GM12878 (cell line): Measurements from ENCODE around the gene SLC12A2. TPM values are rescaled to one million over a fixed set of nuclear protein-coding genes. Genes with fewer than 3 reads are reported as not detected.

Experiments used
- ATAC-seq: fragments of 200-7000 bp; cut with Tn5 transposase; 3 replicates; pipeline ENCODE4 v1.9.1; 2020; ENCODE audit warnings: mild to moderate bottlenecking, moderate library complexity
- BruUV-seq: library from RNA; stranded (reverse); fragments of 400-500 nt; replicated peaks from 2 replicates; lab custom pipeline; 2021; lab: Mats Ljungman, UMichigan
- CTCF ChIA-PET: fragments of 300-600 bp; sonication (Branson Sonifier 250); formaldehyde crosslinking; extraction: SDS; loops from one replicate; lab custom pipeline; 2021; ENCODE audit warnings: inconsistent platforms; lab: Yijun Ruan, JAX
- POLR2A ChIA-PET: fragments of 350-600 bp; formaldehyde crosslinking; extraction: SDS; loops from one replicate; lab custom pipeline; 2021; ENCODE audit warnings: inconsistent platforms; lab: Charles Lee
- RAD21 ChIA-PET: fragments of 300-600 bp; sonication (Branson Sonifier 250); formaldehyde crosslinking; loops from one replicate; lab custom pipeline; 2023; ENCODE audit warnings: antibody characterized with exemption; ENCODE audit not compliant: unreplicated experiment; lab: Charles Lee
- SMC1A ChIA-PET: fragments of 300-600 bp; sonication (Branson Sonifier 250); formaldehyde crosslinking; loops from one replicate; lab custom pipeline; 2023; ENCODE audit not compliant: unreplicated experiment, uncharacterized antibody; lab: Charles Lee
- DNase-seq: peaks from one replicate; pipeline ENCODE4 v3.0.0-alpha.2; 2011; ENCODE audit warnings: low read depth, low spot score
- FAIRE-seq: peaks from 3 replicates; lab custom pipeline; 2011; peaks lifted over from hg19 to GRCh38; lab: Jason Lieb, UNC
- H2AFZ ChIP-seq: 2 replicates; pipeline ENCODE4 v1.6.0; 2011; ENCODE audit warnings: low read depth, low read length, control low read depth; ENCODE audit not compliant: control insufficient read depth
- H3K27ac ChIP-seq: 2 replicates; pipeline ENCODE4 v1.5.1; 2011; ENCODE audit warnings: control low read depth; ENCODE audit not compliant: control insufficient read depth, insufficient read depth
- H3K27me3 ChIP-seq, 2 experiments: replicated peaks in 1 of 2; 2 replicates each; pipeline versions ENCODE4 v1.6.0 to v1.6.1; 2011; ENCODE audit warnings: low read length in 1 of 2; ENCODE audit not compliant: control insufficient read depth in 2 of 2, insufficient read depth in 2 of 2
- H3K36me3 ChIP-seq, 2 experiments: 2 replicates each; pipeline ENCODE4 v1.5.1; 2011; ENCODE audit warnings: low read length in 1 of 2; ENCODE audit not compliant: control insufficient read depth in 2 of 2, insufficient read depth in 2 of 2
- H3K4me1 ChIP-seq: 2 replicates; pipeline ENCODE4 v1.6.1; 2011; ENCODE audit warnings: mild to moderate bottlenecking, low read length, moderate library complexity, mixed read lengths; ENCODE audit not compliant: control insufficient read depth, insufficient read depth
- H3K4me2 ChIP-seq: 2 replicates; pipeline ENCODE4 v1.6.0; 2011; ENCODE audit warnings: control low read depth; ENCODE audit not compliant: control insufficient read depth, insufficient read depth
- H3K4me3 ChIP-seq: fragments of 200-600 bp; sonication (generic); 2 replicates; pipeline ENCODE4 v1.5.1; 2016
- H3K79me2 ChIP-seq: 2 replicates; pipeline ENCODE4 v1.6.0; 2011; ENCODE audit warnings: low read length; ENCODE audit not compliant: control insufficient read depth, insufficient read depth
- H3K9ac ChIP-seq: 2 replicates; pipeline ENCODE4 v1.8.0; 2011; ENCODE audit warnings: low read length, control low read depth, mixed read lengths; ENCODE audit not compliant: control insufficient read depth, insufficient read depth
- H3K9me3 ChIP-seq: replicated peaks from 3 replicates; pipeline ENCODE4 v1.5.1; 2011; ENCODE audit warnings: mild to moderate bottlenecking, low read length; ENCODE audit not compliant: control insufficient read depth, insufficient read depth
- H4K20me1 ChIP-seq: 2 replicates; pipeline ENCODE4 v1.6.0; 2011; ENCODE audit not compliant: control insufficient read depth, insufficient read depth
- CBX3 ChIP-seq: fragments of 200-600 bp; sonication (generic); IDR thresholded peaks from 2 replicates; pipeline ENCODE4 v1.6.1; 2016; ENCODE audit warnings: low read depth, borderline replicate concordance
- CEBPB ChIP-seq, 2 experiments: fragments of 150-350 bp in 1 of 2; IDR thresholded peaks; 2 replicates each; pipeline ENCODE4 v1.6.1; 2012 to 2014; ENCODE audit warnings: low read depth in 2 of 2, low read length in 2 of 2, borderline replicate concordance in 1 of 2, inconsistent platforms in 1 of 2
- CHD1 ChIP-seq: IDR thresholded peaks from 2 replicates; pipeline ENCODE4 v1.6.1; 2012; ENCODE audit warnings: low read depth, low read length, improper control_type of control experiment
- CREB1 ChIP-seq: IDR thresholded peaks from 2 replicates; pipeline ENCODE4 v1.6.1; 2012; ENCODE audit warnings: low read depth, mild to moderate bottlenecking, inconsistent platforms
- KDM1A ChIP-seq: fragments of 200-600 bp; sonication (generic); IDR thresholded peaks from 2 replicates; pipeline ENCODE4 v1.6.1; 2016; ENCODE audit warnings: borderline replicate concordance
- MXI1 ChIP-seq: fragments of 150-350 bp; IDR thresholded peaks from 2 replicates; pipeline ENCODE4 v1.6.1; 2011; ENCODE audit warnings: low read depth, mild to moderate bottlenecking, inconsistent platforms, low read length, improper control_type of control experiment
- NR2C1 ChIP-seq: fragments of 450-650 bp; IDR thresholded peaks from 2 replicates; pipeline ENCODE4 v1.6.1; 2017; ENCODE audit warnings: antibody characterized with exemption, mild to moderate bottlenecking, moderate library complexity
- POLR2A ChIP-seq: IDR thresholded peaks from 2 replicates; pipeline ENCODE4 v1.6.1; 2011; ENCODE audit warnings: low read depth, mild to moderate bottlenecking, low read length
- RELA ChIP-seq: fragments of 450-650 bp; IDR thresholded peaks from 2 replicates; pipeline ENCODE4 v1.8.0; 2014; ENCODE audit warnings: borderline replicate concordance; ENCODE audit not compliant: partially characterized antibody
- SRF ChIP-seq, 2 experiments: IDR thresholded peaks; 2 replicates each; pipeline ENCODE4 v1.6.1; 2011; ENCODE audit warnings: low read depth in 2 of 2, low read length in 2 of 2, mild to moderate bottlenecking in 1 of 2, moderate library complexity in 1 of 2
- YY1 ChIP-seq: IDR thresholded peaks from 2 replicates; pipeline ENCODE4 v1.6.1; 2011; ENCODE audit warnings: low read depth, mild to moderate bottlenecking, low read length
- ZNF274 ChIP-seq: IDR thresholded peaks from one replicate; pipeline ENCODE4 v1.8.0; 2011; ENCODE audit not compliant: insufficient read length, insufficient read depth
- ZNF384 ChIP-seq: IDR thresholded peaks from 2 replicates; pipeline ENCODE4 v1.6.1; 2012; ENCODE audit warnings: low read depth, mild to moderate bottlenecking, low read length, improper control_type of control experiment, borderline replicate concordance
- WGBS: methylation state at CpG from one replicate; pipeline ENCODE4 v1.1.6; 2016; ENCODE audit warnings: low lambda C conversion rate; ENCODE audit not compliant: insufficient replicate concordance, insufficient coverage; ENCODE audit errors: missing lambda C conversion rate; 5-methylcytosine and 5-hydroxymethylcytosine counted together
- in situ Hi-C: fragments of 300-500 bp; cut with MboI; formaldehyde crosslinking; loops from 9 replicates; pipeline ENCODE4 v1.14.3; 2018; ENCODE audit warnings: mixed read lengths
- intact Hi-C: fragments of 100-400 bp; cut with micrococcal nuclease; formaldehyde crosslinking; loops from one replicate; pipeline ENCODE4 v1.14.2; 2022; ENCODE audit not compliant: unreplicated experiment
- polyA plus RNA-seq, 11 experiments: library from polyadenylated mRNA; depleted of rRNA in 4 of 11; unstranded in 6 of 11; stranded (reverse) in 5 of 11; fragments of >200 nt; fragmentation: Nextera tagmentation in 4 of 11; fragmentation: Illumina TruSeq in 1 of 11; extraction: Ambion mirVana in 4 of 11; extraction: Trizol in 1 of 11; gene quantifications; 1 replicate in 1 of 11; 2 replicates in 10 of 11; pipeline versions ENCODE4 v1.2.1 to v1.2.3, GENCODE V29; 2011 to 2016; ENCODE audit warnings: inconsistent platforms in 2 of 11, missing spikeins in 2 of 11, low read depth in 1 of 11
- total RNA-seq, 4 experiments: library from RNA; depleted of rRNA in 3 of 4; stranded (reverse); fragments of >200 nt in 3 of 4; fragmentation: Illumina TruSeq in 1 of 4; extraction: Trizol in 1 of 4; gene quantifications; 2 replicates each; pipeline versions ENCODE4 v1.2.1 to v1.2.3, GENCODE V29; 2013 to 2021
- TF ChIP-seq, protein P1 (sequence below): IDR thresholded peaks from 2 replicates; pipeline ENCODE4 v1.6.1; 2012; ENCODE audit warnings: low read depth, low read length, improper control_type of control experiment
- TF ChIP-seq, protein P2 (sequence below): IDR thresholded peaks from 2 replicates; pipeline ENCODE4 v1.6.1; 2012; ENCODE audit warnings: low read depth, low read length, improper control_type of control experiment

SLC12A2 gene
- total and polyA plus RNA-seq, 10 of the 15 experiments (the other 5 are each of a cell fraction or from before 2014, with no cell fraction given), result 5.1 to 21.8 (median 10.5) TPM

DNA sequence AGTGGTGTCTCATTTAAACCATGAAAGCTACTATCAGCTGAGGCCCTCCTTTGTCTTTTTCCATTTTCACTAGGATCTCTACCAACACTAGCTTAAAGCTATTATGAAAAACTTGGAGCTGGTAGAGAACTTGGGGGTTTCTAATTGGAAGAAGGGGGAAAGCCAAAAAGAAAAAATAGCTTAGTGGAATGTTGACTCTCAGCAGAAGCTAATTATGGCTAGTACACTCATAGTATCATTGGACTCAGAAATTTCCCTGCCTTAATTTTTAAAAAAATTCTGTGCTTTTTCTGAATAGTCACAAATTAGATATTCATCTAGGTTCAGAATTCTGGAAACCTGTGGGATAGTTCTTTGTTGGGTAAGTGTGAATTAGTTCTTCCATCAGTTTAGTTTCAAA is 8.0 kb downstream of the SLC12A2 start:
- FAIRE-seq (no peak), ATAC-seq (no peak), DNase-seq (no peak)
- ChIA-PET SMC1A (interaction anchor here (1.0 to 4.0 kb wide), 4 partner anchors 10 to 333 kb away, joined by 3 to 19 read pairs (median 8); no protein-coding TSS in a partner anchor), CTCF (interaction anchor here (0.7 to 1.1 kb wide), 3 partner anchors 12 to 287 kb away, joined by 3 to 4 read pairs (median 3); no protein-coding TSS in a partner anchor), POLR2A (no interaction called here), RAD21 (interaction anchor here (1.3 kb wide), 1 partner anchor 14 kb away, joined by 6 read pairs; no protein-coding TSS in a partner anchor)
- BruUV-seq, result no TSS peak
- no peak overlapping the region for H2AFZ ChIP-seq
- in situ Hi-C loops, result loop anchor here (25.0 kb wide), 1 partner anchor 1329 kb away; no protein-coding TSS in a partner anchor
- no peaks in the 10 kb centered on the region; a peak in 1 of 4 replicates for H3K36me3 ChIP-seq
- TF ChIP-seq SRF (IDR thresholded peaks at IDR 0.05; ENCODE audit: low read depth in 2 of 2, low read length in 2 of 2) (no peak), ZNF384 (no peak)
- intact Hi-C loops, result no loop called here
- H4K20me1 ChIP-seq, result no peaks in the 10 kb centered on the region
- H3K9me3 ChIP-seq, result peaks cover 6% of the 10 kb centered on the region
- no peaks in the 10 kb centered on the region for H3K27me3 ChIP-seq
- H3K4me3 ChIP-seq, result no peak overlapping the region
- H3K9ac ChIP-seq, result no peak overlapping the region
- H3K4me2 ChIP-seq, result no peak overlapping the region
- peaks cover 42% of the 10 kb centered on the region for H3K79me2 ChIP-seq
- H3K27ac ChIP-seq, result no peak overlapping the region
- no peaks in the 10 kb centered on the region for H3K4me1 ChIP-seq

DNA sequence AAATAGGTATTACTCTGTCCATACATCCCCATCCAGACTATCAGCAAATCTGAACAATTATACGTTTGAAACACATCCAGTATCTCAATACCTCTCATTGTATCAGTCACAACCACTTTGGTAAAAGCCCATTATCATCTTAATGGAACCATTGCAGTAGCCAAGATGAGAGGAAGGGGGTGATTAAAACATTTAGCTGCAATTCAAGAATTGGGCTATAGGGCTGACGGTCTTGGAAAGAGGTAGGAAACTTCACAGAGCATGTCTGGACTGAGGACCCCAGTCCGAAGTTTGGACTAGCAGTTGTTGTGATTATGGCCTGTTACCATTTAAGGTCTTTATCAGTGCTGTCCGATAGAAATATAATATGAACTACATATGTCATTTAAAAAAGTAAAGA is 8.6 kb downstream of the SLC12A2 start:
- intact Hi-C loops, result no loop called here
- ChIA-PET SMC1A (interaction anchor here (1.9 to 4.0 kb wide), 3 partner anchors 9 to 14 kb away, joined by 7 to 19 read pairs (median 9); no protein-coding TSS in a partner anchor), CTCF (interaction anchor here (0.7 to 1.9 kb wide), 4 partner anchors 10 to 286 kb away, joined by 3 to 4 read pairs (median 3); no protein-coding TSS in a partner anchor), RAD21 (interaction anchor here (0.9 to 1.3 kb wide), 5 partner anchors 9 to 285 kb away, joined by 3 to 6 read pairs (median 3); no protein-coding TSS in a partner anchor), POLR2A (interaction anchor here (2.4 kb wide), 1 partner anchor 9 kb away, joined by 12 read pairs; the partner anchor contains the start of gene SLC12A2)
- H3K27ac ChIP-seq, result no peak overlapping the region
- no peak overlapping the region for H3K9ac ChIP-seq
- no peak overlapping the region for H3K4me2 ChIP-seq
- ATAC-seq (no peak), DNase-seq (no peak), FAIRE-seq (no peak)
- no peaks in the 10 kb centered on the region for H3K27me3 ChIP-seq
- H3K36me3 ChIP-seq, result no peaks in the 10 kb centered on the region; a peak in 1 of 4 replicates
- no peak overlapping the region for H3K4me3 ChIP-seq
- H3K79me2 ChIP-seq, result peaks cover 36% of the 10 kb centered on the region
- 100% methylated on average over 4 of the region's 4 CpGs for WGBS
- no peaks in the 10 kb centered on the region for H3K4me1 ChIP-seq
- in situ Hi-C loops, result loop anchor here (25.0 kb wide), 1 partner anchor 1330 kb away; no protein-coding TSS in a partner anchor
- no peaks in the 10 kb centered on the region for H4K20me1 ChIP-seq
- H2AFZ ChIP-seq, result no peak overlapping the region
- H3K9me3 ChIP-seq, result peaks cover 9% of the 10 kb centered on the region
- BruUV-seq, result no TSS peak
- TF ChIP-seq CBX3 (no peak), YY1 (no peak), CEBPB (IDR thresholded peaks at IDR 0.05; ENCODE audit: borderline replicate concordance in 1 of 2, low read depth in 2 of 2, low read length in 2 of 2) (no peak), NR2C1 (no peak), KDM1A (no peak), RELA (no peak), ZNF274 (no peak), CREB1 (no peak), POLR2A (no peak), CHD1 (no peak), MXI1 (no peak)
- TF ChIP-seq, protein P1, sequence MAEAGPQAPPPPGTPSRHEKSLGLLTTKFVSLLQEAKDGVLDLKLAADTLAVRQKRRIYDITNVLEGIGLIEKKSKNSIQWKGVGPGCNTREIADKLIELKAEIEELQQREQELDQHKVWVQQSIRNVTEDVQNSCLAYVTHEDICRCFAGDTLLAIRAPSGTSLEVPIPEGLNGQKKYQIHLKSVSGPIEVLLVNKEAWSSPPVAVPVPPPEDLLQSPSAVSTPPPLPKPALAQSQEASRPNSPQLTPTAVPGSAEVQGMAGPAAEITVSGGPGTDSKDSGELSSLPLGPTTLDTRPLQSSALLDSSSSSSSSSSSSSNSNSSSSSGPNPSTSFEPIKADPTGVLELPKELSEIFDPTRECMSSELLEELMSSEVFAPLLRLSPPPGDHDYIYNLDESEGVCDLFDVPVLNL, result no peak
- TF ChIP-seq, protein P2, sequence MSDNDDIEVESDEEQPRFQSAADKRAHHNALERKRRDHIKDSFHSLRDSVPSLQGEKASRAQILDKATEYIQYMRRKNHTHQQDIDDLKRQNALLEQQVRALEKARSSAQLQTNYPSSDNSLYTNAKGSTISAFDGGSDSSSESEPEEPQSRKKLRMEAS, result no peak
